HFFc6 (cell line): ENCODE results near the gene PCGF3. TPM values are rescaled to one million over a fixed set of nuclear protein-coding genes. Genes with fewer than 3 reads are reported as not detected.

Source experiments
- DNase-seq: peaks from one replicate; pipeline ENCODE4 v3.0.0-alpha.2; 2018
- H3K27ac Mint-ChIP-seq: 2 replicates; pipeline ENCODE4 v1.8.0; 2020; ENCODE audit warnings: mild to moderate bottlenecking, mixed read lengths
- H3K27me3 Mint-ChIP-seq: 2 replicates; pipeline ENCODE4 v1.8.0; 2021; ENCODE audit warnings: mild to moderate bottlenecking, moderate library complexity, mixed read lengths; ENCODE audit not compliant: insufficient read depth
- H3K36me3 Mint-ChIP-seq: 2 replicates; pipeline ENCODE4 v1.8.0; 2021; ENCODE audit warnings: low read depth, mixed read lengths
- H3K4me1 Mint-ChIP-seq: 2 replicates; pipeline ENCODE4 v1.8.0; 2020; ENCODE audit warnings: low read depth, mixed read lengths
- H3K4me3 Mint-ChIP-seq: 2 replicates; pipeline ENCODE4 v1.8.0; 2020; ENCODE audit warnings: mild to moderate bottlenecking, moderate library complexity, mixed read lengths
- H3K9me3 Mint-ChIP-seq: 2 replicates; pipeline ENCODE4 v1.8.0; 2020; ENCODE audit warnings: mild to moderate bottlenecking, mixed read lengths
- CTCF ChIP-seq: fragments of 200-600 bp; sonication (generic); IDR thresholded peaks from 2 replicates; pipeline ENCODE4 v1.5.0; 2021; ENCODE audit warnings: antibody characterized with exemption, mild to moderate bottlenecking
- total RNA-seq, 6 experiments: library from RNA; stranded (reverse); fragmentation: NEBNext Ultra II Directional; extraction: Animal tissue kit (Norgen Biotek cat#: 25700); gene quantifications; 2 replicates in 1 of 6; 3 replicates in 5 of 6; pipeline ENCODE4 v1.2.3, GENCODE V29; 2021

The PCGF3 gene
- total RNA-seq, 6 experiments from 2014 or later = 28.5 to 34.5 (median 30.2) TPM

GRCh38 chr4:789571-790465, 84.2 kb downstream of the PCGF3 start:
- TF ChIP-seq CTCF = no peak
- Mint-ChIP-seq H3K9me3 (no peaks in the 10 kb centered on the region), H3K27ac (no peak overlapping the region), H3K4me3 (no peak overlapping the region), H3K36me3 (no peaks in the 10 kb centered on the region), H3K27me3 (peaks cover 33% of the 10 kb centered on the region), H3K4me1 (no peaks in the 10 kb centered on the region; the same call in 1 of the 2 replicates)
- DNase-seq = no peak

GRCh38 chr4:790466-790820, 84.8 kb downstream of the PCGF3 start:
- Mint-ChIP-seq H3K4me1 (no peaks in the 10 kb centered on the region; the same call in 1 of the 2 replicates), H3K9me3 (no peaks in the 10 kb centered on the region), H3K4me3 (no peak overlapping the region), H3K27ac (no peak overlapping the region), H3K27me3 (peaks cover 35% of the 10 kb centered on the region), H3K36me3 (no peaks in the 10 kb centered on the region)
- no peak for DNase-seq
- TF ChIP-seq CTCF = no peak

GRCh38 chr4:791252-791897, 85.7 kb downstream of the PCGF3 start:
- H3K27ac Mint-ChIP-seq = no peak overlapping the region
- H3K4me1 Mint-ChIP-seq = no peaks in the 10 kb centered on the region; the same call in 1 of the 2 replicates
- H3K36me3 Mint-ChIP-seq = no peaks in the 10 kb centered on the region
- H3K4me3 Mint-ChIP-seq = no peak overlapping the region
- peaks cover 41% of the 10 kb centered on the region for H3K27me3 Mint-ChIP-seq
- no peaks in the 10 kb centered on the region for H3K9me3 Mint-ChIP-seq
- no peak for DNase-seq
- no peak for TF ChIP-seq CTCF

GRCh38 chr4:791898-792625, 86.4 kb downstream of the PCGF3 start:
- no peaks in the 10 kb centered on the region for H3K36me3 Mint-ChIP-seq
- peak; percentile 12; the same call in 1 of the 2 replicates for TF ChIP-seq CTCF
- no peaks in the 10 kb centered on the region for H3K9me3 Mint-ChIP-seq
- no peaks in the 10 kb centered on the region; the same call in 1 of the 2 replicates for H3K4me1 Mint-ChIP-seq
- no peak overlapping the region; the same call in 1 of the 2 replicates for H3K4me3 Mint-ChIP-seq
- no peak for DNase-seq
- H3K27me3 Mint-ChIP-seq = peaks cover 46% of the 10 kb centered on the region
- no peak overlapping the region for H3K27ac Mint-ChIP-seq

GRCh38 chr4:792626-793092, 87.0 kb downstream of the PCGF3 start:
- no peak for DNase-seq
- TF ChIP-seq CTCF = no peak; the same call in 1 of the 2 replicates
- Mint-ChIP-seq H3K27ac (no peak overlapping the region), H3K27me3 (peaks cover 47% of the 10 kb centered on the region), H3K36me3 (no peaks in the 10 kb centered on the region), H3K9me3 (no peaks in the 10 kb centered on the region), H3K4me3 (peak overlapping the region; percentile 9; the same call in 1 of the 2 replicates), H3K4me1 (no peaks in the 10 kb centered on the region; the same call in 1 of the 2 replicates)
